BE2C (cell line): Measurements from ENCODE around the gene PNKP.
A peak's percentile ranks its signal among the peaks of the same experiment; 100 is the strongest.

Experiments
- DNase-seq: peaks from one replicate; pipeline ENCODE4 v3.0.0-alpha.2; 2020
- H3K27me3 ChIP-seq: fragments of 250-450 bp; sonication (Bioruptor Pico); 2 replicates; pipeline ENCODE4 v1.5.1; 2020; ENCODE audit warnings: mild to moderate bottlenecking
- H3K36me3 ChIP-seq: fragments of 250-450 bp; sonication (Bioruptor Pico); 2 replicates; pipeline ENCODE4 v1.5.1; 2020; ENCODE audit warnings: mild to moderate bottlenecking
- H3K4me1 ChIP-seq: fragments of 250-450 bp; sonication (Bioruptor Pico); 2 replicates; pipeline ENCODE4 v1.5.1; 2020
- H3K4me3 ChIP-seq: 2 replicates; pipeline ENCODE4 v1.5.1; 2011; ENCODE audit warnings: low read depth, low read length
- H3K9me3 ChIP-seq: fragments of 250-450 bp; sonication (Bioruptor Pico); 2 replicates; pipeline ENCODE4 v1.5.1; 2020
- TF ChIP-seq, protein P1 (sequence below): IDR thresholded peaks from 2 replicates; pipeline ENCODE4 v1.5.1; 2012; ENCODE audit warnings: mild to moderate bottlenecking, low read depth, low read length

The PNKP gene

GRCh38 chr19:49847731-49848696 lies 19.4 kb downstream of the PNKP start:
- Histone ChIP-seq H3K27me3 (no peaks in the 10 kb centered on the region), H3K4me1 (0 out of 2 replicates have a peak, but pooled peaks cover 2% of the 10 kb centered on the region), H3K36me3 (no peaks in the 10 kb centered on the region), H3K4me3 (no peak overlapping the region), H3K9me3 (no peaks in the 10 kb centered on the region)
- no peak for DNase-seq
- TF ChIP-seq, protein P1, sequence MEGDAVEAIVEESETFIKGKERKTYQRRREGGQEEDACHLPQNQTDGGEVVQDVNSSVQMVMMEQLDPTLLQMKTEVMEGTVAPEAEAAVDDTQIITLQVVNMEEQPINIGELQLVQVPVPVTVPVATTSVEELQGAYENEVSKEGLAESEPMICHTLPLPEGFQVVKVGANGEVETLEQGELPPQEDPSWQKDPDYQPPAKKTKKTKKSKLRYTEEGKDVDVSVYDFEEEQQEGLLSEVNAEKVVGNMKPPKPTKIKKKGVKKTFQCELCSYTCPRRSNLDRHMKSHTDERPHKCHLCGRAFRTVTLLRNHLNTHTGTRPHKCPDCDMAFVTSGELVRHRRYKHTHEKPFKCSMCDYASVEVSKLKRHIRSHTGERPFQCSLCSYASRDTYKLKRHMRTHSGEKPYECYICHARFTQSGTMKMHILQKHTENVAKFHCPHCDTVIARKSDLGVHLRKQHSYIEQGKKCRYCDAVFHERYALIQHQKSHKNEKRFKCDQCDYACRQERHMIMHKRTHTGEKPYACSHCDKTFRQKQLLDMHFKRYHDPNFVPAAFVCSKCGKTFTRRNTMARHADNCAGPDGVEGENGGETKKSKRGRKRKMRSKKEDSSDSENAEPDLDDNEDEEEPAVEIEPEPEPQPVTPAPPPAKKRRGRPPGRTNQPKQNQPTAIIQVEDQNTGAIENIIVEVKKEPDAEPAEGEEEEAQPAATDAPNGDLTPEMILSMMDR: no peak

DNA sequence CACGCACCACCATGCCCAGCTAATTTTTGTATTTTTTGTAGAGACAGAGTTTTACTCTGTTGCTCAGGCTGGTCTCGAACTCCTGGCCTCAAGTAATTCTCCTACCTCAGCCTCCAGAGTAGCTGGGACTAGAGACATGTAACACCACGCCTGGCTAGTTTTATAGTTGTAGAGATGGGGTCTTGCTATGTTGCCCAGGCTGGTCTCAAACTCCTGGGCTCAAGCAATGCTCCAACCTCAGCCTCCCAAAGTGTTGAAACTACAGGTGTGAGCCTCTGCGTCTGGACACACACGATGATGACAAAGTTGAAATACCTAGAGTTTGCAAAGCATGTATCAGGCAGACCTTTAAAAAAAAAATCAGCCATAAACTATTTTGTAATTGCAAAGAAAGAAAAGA lies 21.0 kb downstream of the PNKP start:
- Histone ChIP-seq H3K9me3 (no peaks in the 10 kb centered on the region), H3K4me1 (0 out of 2 replicates have a peak, but pooled peaks cover 2% of the 10 kb centered on the region), H3K27me3 (no peaks in the 10 kb centered on the region), H3K36me3 (no peaks in the 10 kb centered on the region), H3K4me3 (no peak overlapping the region)
- DNase-seq: no peak
- TF ChIP-seq, protein P1: no peak

DNA sequence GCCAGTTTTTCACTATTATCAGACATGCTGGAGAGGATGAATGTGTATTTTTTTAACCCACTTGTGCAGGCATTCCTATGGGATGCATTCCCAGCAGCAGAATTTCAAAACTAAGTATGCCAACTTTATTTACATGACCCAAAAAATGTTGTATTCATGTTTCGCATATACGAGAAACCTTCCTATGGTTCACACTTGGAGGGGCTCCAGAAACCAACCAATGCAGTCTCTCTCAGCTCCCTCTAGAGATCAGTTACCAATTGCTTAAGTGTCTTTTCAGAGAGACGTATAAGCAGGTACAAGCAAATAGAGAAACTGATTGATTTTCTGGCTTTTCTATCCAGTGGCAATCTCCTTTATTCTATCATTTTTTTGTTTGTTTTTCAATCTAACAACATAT lies 22.0 kb downstream of the PNKP start:
- Histone ChIP-seq H3K4me3 (no peak overlapping the region), H3K36me3 (no peaks in the 10 kb centered on the region), H3K9me3 (no peaks in the 10 kb centered on the region), H3K27me3 (no peaks in the 10 kb centered on the region), H3K4me1 (0 out of 2 replicates have a peak, but pooled peaks cover 2% of the 10 kb centered on the region)
- TF ChIP-seq, protein P1: 0 out of 2 replicates have a peak, but pooled peaks have one; percentile 13
- no peak for DNase-seq

DNA sequence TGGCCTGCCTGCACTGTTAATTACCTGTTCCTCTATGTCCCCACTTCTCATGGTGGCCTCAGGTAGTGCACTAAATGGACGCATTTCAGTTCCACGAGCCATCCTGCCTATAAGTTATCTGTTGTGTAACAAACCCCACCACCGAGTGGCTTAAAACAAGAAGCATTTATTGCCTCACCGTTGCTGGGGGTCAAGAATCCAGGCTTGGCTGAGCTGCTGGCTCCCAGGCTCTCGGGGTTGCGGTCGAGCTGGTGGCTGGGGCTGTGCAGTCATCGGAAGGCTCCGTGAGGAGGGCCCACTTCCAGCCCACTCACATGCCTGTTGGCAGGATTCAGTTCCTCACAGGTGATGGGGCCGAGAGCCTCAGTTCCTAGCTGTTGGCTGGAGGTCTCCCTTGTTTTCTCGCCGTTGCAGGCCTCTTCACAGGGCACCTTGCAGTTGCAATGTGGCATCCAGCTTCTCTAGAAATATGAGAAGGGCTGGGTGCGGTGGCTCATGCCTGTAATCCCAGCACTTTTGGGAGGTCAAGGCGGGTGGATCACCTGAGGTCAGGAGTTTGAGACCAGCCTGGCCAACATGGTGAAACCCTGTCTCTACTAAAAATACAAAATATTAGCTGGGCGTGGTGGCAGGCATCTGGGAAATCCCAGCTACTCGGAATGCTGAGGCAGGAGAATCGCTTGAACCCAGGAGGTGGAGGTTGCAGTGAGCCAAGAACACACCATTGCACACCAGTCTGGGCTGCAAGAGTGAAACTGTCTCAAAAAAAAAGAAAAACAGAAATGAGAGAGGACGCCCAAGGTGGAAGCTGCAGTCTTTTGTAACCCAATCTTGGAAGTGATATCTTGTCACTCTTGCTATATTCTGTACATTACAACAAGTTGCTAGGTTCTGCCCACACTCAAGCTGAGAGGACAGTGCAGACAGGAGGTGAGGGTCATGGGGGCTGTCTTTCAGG lies 23.0 kb downstream of the PNKP start:
- no peak for DNase-seq
- Histone ChIP-seq H3K4me3 (no peak overlapping the region), H3K36me3 (peaks cover 4% of the 10 kb centered on the region), H3K9me3 (no peaks in the 10 kb centered on the region), H3K27me3 (no peaks in the 10 kb centered on the region), H3K4me1 (no peaks in the 10 kb centered on the region)
- TF ChIP-seq, protein P1: no peak

DNA sequence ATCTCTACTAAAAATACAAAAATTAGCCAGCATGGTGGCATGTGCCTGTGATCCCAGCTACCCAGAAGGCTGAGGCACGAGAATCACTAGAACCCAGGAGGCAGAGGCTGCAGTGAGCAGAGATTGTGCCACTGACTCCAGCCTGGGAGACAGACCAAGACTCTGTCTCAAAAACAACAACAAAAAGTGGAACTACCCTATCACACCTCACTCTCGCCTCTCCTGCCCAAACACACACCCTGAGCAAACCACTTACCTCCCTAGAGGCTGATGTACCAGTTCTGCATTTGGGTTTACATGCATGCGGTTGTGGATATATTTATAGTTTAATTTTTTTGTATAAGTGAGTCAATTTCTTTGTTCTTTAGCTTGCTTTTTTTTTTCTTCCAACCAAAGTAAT lies 24.1 kb downstream of the PNKP start:
- peaks cover 12% of the 10 kb centered on the region for H3K36me3 ChIP-seq
- no peaks in the 10 kb centered on the region for H3K4me1 ChIP-seq
- H3K27me3 ChIP-seq: no peaks in the 10 kb centered on the region
- no peak for DNase-seq
- H3K4me3 ChIP-seq: no peak overlapping the region
- no peaks in the 10 kb centered on the region for H3K9me3 ChIP-seq
- TF ChIP-seq, protein P1: no peak
